HepG2 (cell line): Measurements from ENCODE around the gene SNX13. TPM values are rescaled to one million over a fixed set of nuclear protein-coding genes. Genes with fewer than 3 reads are reported as not detected.

Experiments
- ATAC-seq: fragments of 200-7000 bp; cut with Tn5 transposase; 3 replicates; pipeline ENCODE4 v1.9.1; 2020; ENCODE audit warnings: mild to moderate bottlenecking, moderate library complexity
- BruUV-seq: library from RNA; stranded (reverse); fragments of 400-500 nt; replicated peaks from 2 replicates; lab custom pipeline; 2021; lab: Mats Ljungman, UMichigan
- CTCF ChIA-PET: fragments of 300-600 bp; formaldehyde crosslinking; extraction: SDS; loops from one replicate; lab custom pipeline; 2021; ENCODE audit warnings: low total read pairs, inconsistent platforms, low intra/inter-chr PET ratio; lab: Yijun Ruan, JAX
- POLR2A ChIA-PET: fragments of 350-600 bp; sonication (Branson Sonifier 250); formaldehyde crosslinking; loops from one replicate; lab custom pipeline; 2020; ENCODE audit warnings: antibody characterized with exemption, inconsistent platforms; lab: Yijun Ruan, JAX
- DNase-seq: peaks from one replicate; pipeline ENCODE4 v3.0.0-alpha.2; 2015; ENCODE audit warnings: low spot score
- FAIRE-seq: peaks from 3 replicates; lab custom pipeline; 2011; peaks lifted over from hg19 to GRCh38; lab: Jason Lieb, UNC
- H2AFZ ChIP-seq: one replicate; pipeline ENCODE4 v1.6.1; 2011; ENCODE audit warnings: low read length, inconsistent platforms
- H3K27ac ChIP-seq: fragments of 300-600 bp; 3 replicates; pipeline ENCODE4 v1.8.0; 2011; ENCODE audit warnings: mixed run types, mild to moderate bottlenecking, mixed read lengths, low read length, inconsistent platforms; ENCODE audit not compliant: insufficient read depth; ENCODE audit errors: extremely low read length
- H3K27me3 ChIP-seq, 2 experiments: fragments of 200-600 bp in 1 of 2; 2 replicates in 1 of 2; 3 replicates in 1 of 2; pipeline versions ENCODE4 v1.6.0 to v1.8.0; 2011; ENCODE audit warnings: low read length in 2 of 2, mild to moderate bottlenecking in 2 of 2, moderate library complexity in 2 of 2, inconsistent platforms in 1 of 2; ENCODE audit not compliant: insufficient read depth in 2 of 2, control insufficient read depth in 1 of 2
- H3K36me3 ChIP-seq, 2 experiments: fragments of 200-600 bp in 1 of 2; replicated peaks in 1 of 2; 2 replicates in 1 of 2; 3 replicates in 1 of 2; pipeline versions ENCODE4 v1.5.1 to v1.8.0; 2011; ENCODE audit warnings: low read length in 2 of 2, inconsistent platforms in 1 of 2; ENCODE audit not compliant: insufficient read depth in 2 of 2, control insufficient read depth in 1 of 2
- H3K4me1 ChIP-seq: 2 replicates; pipeline ENCODE4 v1.5.1; 2012; ENCODE audit warnings: low read length, inconsistent platforms; ENCODE audit not compliant: insufficient read depth
- H3K4me2 ChIP-seq: 2 replicates; pipeline ENCODE4 v1.6.0; 2011; ENCODE audit warnings: low read depth, low read length, inconsistent platforms
- H3K4me3 ChIP-seq, 3 experiments: fragments of 200-600 bp in 1 of 3; sonication (generic), shearing (Covaris generic) in 1 of 3; replicated peaks in 1 of 3; 2 replicates each; pipeline ENCODE4 v1.5.1; 2011 to 2016; ENCODE audit warnings: low read length in 3 of 3, inconsistent platforms in 2 of 3, low read depth in 2 of 3, mild to moderate bottlenecking in 2 of 3, control low read depth in 1 of 3, mixed read lengths in 1 of 3; ENCODE audit not compliant: insufficient read depth in 1 of 3
- H3K79me2 ChIP-seq: one replicate; pipeline ENCODE4 v1.6.1; 2011; ENCODE audit warnings: low read length, inconsistent platforms; ENCODE audit not compliant: insufficient read depth
- H3K9ac ChIP-seq: 2 replicates; pipeline ENCODE4 v1.6.0; 2011; ENCODE audit warnings: mild to moderate bottlenecking, low read depth, low read length, inconsistent platforms; ENCODE audit not compliant: insufficient read depth
- H3K9me3 ChIP-seq: 2 replicates; pipeline ENCODE4 v1.5.1; 2012; ENCODE audit warnings: mild to moderate bottlenecking, low read length
- H4K20me1 ChIP-seq: 2 replicates; pipeline ENCODE4 v1.6.0; 2011; ENCODE audit warnings: inconsistent platforms, mild to moderate bottlenecking, low read length, moderate library complexity; ENCODE audit not compliant: insufficient read depth
- CAMTA2 ChIP-seq: sonication (generic); formaldehyde crosslinking; IDR thresholded peaks from 2 replicates; pipeline ENCODE4 v1.4.0; 2020; ENCODE audit warnings: mild to moderate bottlenecking, missing genetic modification reagents, borderline replicate concordance
- CEBPB ChIP-seq: IDR thresholded peaks from 2 replicates; pipeline ENCODE4 v1.6.1; 2011; ENCODE audit warnings: low read depth, low read length, improper control_type of control experiment, borderline replicate concordance
- HNRNPLL ChIP-seq: fragments of 200-400 bp; formaldehyde crosslinking; IDR thresholded peaks from 2 replicates; pipeline ENCODE4 v1.6.1; 2017; ENCODE audit warnings: mild to moderate bottlenecking, low read depth, low read length; ENCODE audit not compliant: poor library complexity, severe bottlenecking
- HOXA5 ChIP-seq: sonication (generic); formaldehyde crosslinking; IDR thresholded peaks from 2 replicates; pipeline ENCODE4 v1.4.0; 2020; ENCODE audit warnings: missing genetic modification reagents
- IRF1 ChIP-seq: sonication (generic); formaldehyde crosslinking; IDR thresholded peaks from 2 replicates; pipeline ENCODE4 v1.4.0; 2020; ENCODE audit warnings: low read depth, mild to moderate bottlenecking, missing genetic modification reagents
- JUN ChIP-seq: sonication (generic); formaldehyde crosslinking; IDR thresholded peaks from 2 replicates; pipeline ENCODE4 v1.4.0; 2020; ENCODE audit warnings: mild to moderate bottlenecking, missing genetic modification reagents
- MAFK ChIP-seq, 2 experiments: IDR thresholded peaks in 1 of 2; conservative IDR thresholded peaks in 1 of 2; 2 replicates each; pipeline ENCODE4 v1.6.1; 2011; ENCODE audit warnings: improper control_type of control experiment in 2 of 2, low read length in 2 of 2
- ZC3H13 ChIP-seq: sonication (generic); formaldehyde crosslinking; IDR thresholded peaks from 2 replicates; pipeline ENCODE4 v1.8.1; 2023; ENCODE audit warnings: mild to moderate bottlenecking, missing genetic modification reagents, moderate library complexity
- ZFP37 ChIP-seq: sonication (generic); formaldehyde crosslinking; IDR thresholded peaks from 2 replicates; pipeline ENCODE4 v1.4.0; 2020; ENCODE audit warnings: missing genetic modification reagents, borderline replicate concordance
- ZNF205 ChIP-seq: IDR thresholded peaks from 2 replicates; pipeline ENCODE4 v1.6.1; 2018; ENCODE audit warnings: missing biosample characterization, missing genetic modification reagents
- ZNF24 ChIP-seq: fragments of 450-650 bp; IDR thresholded peaks from 2 replicates; pipeline ENCODE4 v1.6.1; 2017; ENCODE audit warnings: antibody characterized with exemption, mild to moderate bottlenecking
- ZNF460 ChIP-seq: sonication (generic); formaldehyde crosslinking; IDR thresholded peaks from 2 replicates; pipeline ENCODE4 v1.5.1; 2020; ENCODE audit warnings: missing genetic modification reagents, mild to moderate bottlenecking, borderline replicate concordance
- ZNF703 ChIP-seq: sonication (generic); formaldehyde crosslinking; IDR thresholded peaks from 2 replicates; pipeline ENCODE4 v1.5.1; 2020; ENCODE audit warnings: missing genetic modification reagents, mild to moderate bottlenecking, moderate library complexity, borderline replicate concordance
- ZNF773 ChIP-seq: sonication (generic); formaldehyde crosslinking; IDR thresholded peaks from 2 replicates; pipeline ENCODE4 v1.4.0; 2020; ENCODE audit warnings: missing genetic modification reagents, borderline replicate concordance
- ZNF781 ChIP-seq: sonication (generic); formaldehyde crosslinking; IDR thresholded peaks from 2 replicates; pipeline ENCODE4 v1.5.1; 2020; ENCODE audit warnings: borderline replicate concordance, mild to moderate bottlenecking, missing genetic modification reagents; ENCODE audit errors: not compliant biosample characterization
- WGBS: methylation state at CpG from one replicate; pipeline ENCODE4 v1.1.6; 2017; ENCODE audit warnings: low lambda C conversion rate; 5-methylcytosine and 5-hydroxymethylcytosine counted together
- in situ Hi-C: cut with HindIII; loops from 2 replicates; pipeline ENCODE4 v1.10.0; 2017; ENCODE audit warnings: low pct_unique_long_range_greater_than_20kb; ENCODE audit not compliant: extremely low pct_ligation_motif_present
- intact Hi-C: fragments of 100-400 bp; cut with micrococcal nuclease; formaldehyde crosslinking; loops from one replicate; pipeline ENCODE4 v1.10.0; 2022; ENCODE audit not compliant: unreplicated experiment
- polyA plus RNA-seq, 8 experiments: library from polyadenylated mRNA; depleted of rRNA in 3 of 8; stranded (reverse) in 7 of 8; unstranded in 1 of 8; fragments of >200 nt; fragmentation: Illumina TruSeq in 4 of 8; extraction: Trizol in 4 of 8; gene quantifications; 2 replicates each; pipeline versions ENCODE4 v1.2.1 to v1.2.3, GENCODE V29; 2011 to 2016; ENCODE audit warnings: low read depth in 4 of 8, missing spikeins in 1 of 8, mixed read lengths in 1 of 8; ENCODE audit not compliant: insufficient read depth in 1 of 8
- total RNA-seq, 5 experiments: library from RNA; depleted of rRNA; stranded (reverse); fragments of >200 nt; fragmentation: Illumina TruSeq; extraction: Trizol; gene quantifications; 2 replicates each; pipeline ENCODE4 v1.2.3, GENCODE V29; 2016; ENCODE audit warnings: low read depth in 1 of 5
- TF ChIP-seq, protein P1 (sequence below): sonication (generic); formaldehyde crosslinking; IDR thresholded peaks from 2 replicates; pipeline ENCODE4 v1.4.0; 2020; ENCODE audit warnings: missing genetic modification reagents

Gene SNX13
- total and polyA plus RNA-seq, 2 of the 13 experiments (the other 11 are each of a cell fraction or from before 2014, with no cell fraction given), result 14.3 to 32.3 TPM

GRCh38 chr7:17870406-17870805 is 69.9 kb downstream of the SNX13 start:
- DNase-seq, result no peak
- Histone ChIP-seq H3K4me2 (no peak overlapping the region), H3K36me3 (peaks cover 1 to 10% of the 10 kb centered on the region in 2 experiments; a peak in 3 of 5 replicates), H3K4me3 (no peak overlapping the region), H3K79me2 (no peaks in the 10 kb centered on the region), H4K20me1 (no peaks in the 10 kb centered on the region), H3K9ac (no peak overlapping the region), H3K27me3 (no peaks in the 10 kb centered on the region), H2AFZ (no peak overlapping the region), H3K9me3 (no peaks in the 10 kb centered on the region), H3K4me1 (no peaks in the 10 kb centered on the region), H3K27ac (no peak overlapping the region)
- POLR2A ChIA-PET, result no interaction called here
- intact Hi-C loops (no loop called here), in situ Hi-C loops (no loop called here)
- ATAC-seq, result no peak
- TF ChIP-seq ZNF773 (CRISPR knock-in tag) (no peak), IRF1 (CRISPR knock-in tag) (no peak), CEBPB (no peak)
- TF ChIP-seq, protein P1, sequence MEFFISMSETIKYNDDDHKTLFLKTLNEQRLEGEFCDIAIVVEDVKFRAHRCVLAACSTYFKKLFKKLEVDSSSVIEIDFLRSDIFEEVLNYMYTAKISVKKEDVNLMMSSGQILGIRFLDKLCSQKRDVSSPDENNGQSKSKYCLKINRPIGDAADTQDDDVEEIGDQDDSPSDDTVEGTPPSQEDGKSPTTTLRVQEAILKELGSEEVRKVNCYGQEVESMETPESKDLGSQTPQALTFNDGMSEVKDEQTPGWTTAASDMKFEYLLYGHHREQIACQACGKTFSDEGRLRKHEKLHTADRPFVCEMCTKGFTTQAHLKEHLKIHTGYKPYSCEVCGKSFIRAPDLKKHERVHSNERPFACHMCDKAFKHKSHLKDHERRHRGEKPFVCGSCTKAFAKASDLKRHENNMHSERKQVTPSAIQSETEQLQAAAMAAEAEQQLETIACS (CRISPR knock-in tag), result no peak
- BruUV-seq, result no TSS peak
- no peak for FAIRE-seq
- WGBS, result 97% methylated on average over 2 of the region's 2 CpGs
- CTCF ChIA-PET, result no interaction called here

GRCh38 chr7:17863809-17864143 is 76.5 kb downstream of the SNX13 start:
- intact Hi-C loops, result loop anchor here (10.0 kb wide), 1 partner anchor 89 kb away; no protein-coding TSS in a partner anchor
- Histone ChIP-seq H3K27me3 (no peaks in the 10 kb centered on the region), H2AFZ (no peak overlapping the region), H3K9me3 (no peaks in the 10 kb centered on the region), H3K4me2 (no peak overlapping the region), H3K9ac (no peak overlapping the region), H4K20me1 (no peaks in the 10 kb centered on the region), H3K4me3 (no peak overlapping the region), H3K36me3 (peaks cover 3 to 26% of the 10 kb centered on the region in 2 experiments; a peak in 3 of 5 replicates), H3K79me2 (no peaks in the 10 kb centered on the region), H3K4me1 (no peaks in the 10 kb centered on the region), H3K27ac (no peak overlapping the region)
- BruUV-seq, result no TSS peak
- ChIA-PET CTCF (no interaction called here), POLR2A (no interaction called here)
- no peak for DNase-seq
- in situ Hi-C loops, result no loop called here
- no peak for ATAC-seq
- FAIRE-seq, result no peak
- no peak for TF ChIP-seq CAMTA2 (CRISPR knock-in tag)
- no peak for TF ChIP-seq JUN (CRISPR knock-in tag)
- no peak for TF ChIP-seq HOXA5
- no peak for TF ChIP-seq ZNF205 (CRISPR knock-in tag)
- no peak for TF ChIP-seq ZNF460 (CRISPR knock-in tag)
- no peak for TF ChIP-seq ZC3H13 (CRISPR knock-in tag)
- TF ChIP-seq ZNF24, result no peak
- no peak for TF ChIP-seq MAFK (conservative IDR thresholded peaks at IDR 0.05 in 1 of 2, IDR thresholded peaks at IDR 0.05 in 1 of 2; ENCODE audit: low read length in 2 of 2)
- no peak for TF ChIP-seq ZNF781
- no peak for TF ChIP-seq HNRNPLL
- no peak for TF ChIP-seq ZFP37 (CRISPR knock-in tag)
- no peak for TF ChIP-seq ZNF703 (CRISPR knock-in tag)
